Neural progenitor cell (in vitro differentiated cells): ENCODE data around the gene TMEM119.

Experiments used
- EZH2 ChIP-seq: fragments of 200-600 bp; sonication (generic); IDR thresholded peaks from 2 replicates; pipeline ENCODE4 v1.6.1; 2017; ENCODE audit warnings: antibody characterized with exemption, mild to moderate bottlenecking, moderate library complexity
- TF ChIP-seq, protein P1 (sequence below): fragments of 200-600 bp; sonication (generic); IDR thresholded peaks from 2 replicates; pipeline ENCODE4 v1.5.1; 2017; ENCODE audit warnings: antibody characterized with exemption, mild to moderate bottlenecking

- TF ChIP-seq, protein P1, sequence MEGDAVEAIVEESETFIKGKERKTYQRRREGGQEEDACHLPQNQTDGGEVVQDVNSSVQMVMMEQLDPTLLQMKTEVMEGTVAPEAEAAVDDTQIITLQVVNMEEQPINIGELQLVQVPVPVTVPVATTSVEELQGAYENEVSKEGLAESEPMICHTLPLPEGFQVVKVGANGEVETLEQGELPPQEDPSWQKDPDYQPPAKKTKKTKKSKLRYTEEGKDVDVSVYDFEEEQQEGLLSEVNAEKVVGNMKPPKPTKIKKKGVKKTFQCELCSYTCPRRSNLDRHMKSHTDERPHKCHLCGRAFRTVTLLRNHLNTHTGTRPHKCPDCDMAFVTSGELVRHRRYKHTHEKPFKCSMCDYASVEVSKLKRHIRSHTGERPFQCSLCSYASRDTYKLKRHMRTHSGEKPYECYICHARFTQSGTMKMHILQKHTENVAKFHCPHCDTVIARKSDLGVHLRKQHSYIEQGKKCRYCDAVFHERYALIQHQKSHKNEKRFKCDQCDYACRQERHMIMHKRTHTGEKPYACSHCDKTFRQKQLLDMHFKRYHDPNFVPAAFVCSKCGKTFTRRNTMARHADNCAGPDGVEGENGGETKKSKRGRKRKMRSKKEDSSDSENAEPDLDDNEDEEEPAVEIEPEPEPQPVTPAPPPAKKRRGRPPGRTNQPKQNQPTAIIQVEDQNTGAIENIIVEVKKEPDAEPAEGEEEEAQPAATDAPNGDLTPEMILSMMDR, result no peak
- no peak for TF ChIP-seq EZH2
Observed at GRCh38 chr12:108622921-108623514, 25.1 kb upstream of the TMEM119 start.
